Esophagus squamous epithelium (tissue), 4 donors: Measurements from ENCODE around the gene CEACAM8.

ENCODE experiments used
- POLR2A ChIP-seq, 4 donors: fragments of 450-650 bp; IDR thresholded peaks; one replicate each; pipeline ENCODE4 v1.6.1; 2017; ENCODE audit warnings: antibody characterized with exemption in 4 of 4, mild to moderate bottlenecking in 4 of 4, moderate library complexity in 3 of 4
- TF ChIP-seq, protein P1 (sequence below), 6 experiments: fragments of 450-650 bp in 4 of 6; fragments of 200-600 bp in 2 of 6; sonication (generic) in 2 of 6; IDR thresholded peaks; one replicate each; pipeline ENCODE4 v1.5.1; 2016 to 2019; ENCODE audit warnings: antibody characterized with exemption in 6 of 6, mild to moderate bottlenecking in 4 of 6, moderate library complexity in 4 of 6

DNA sequence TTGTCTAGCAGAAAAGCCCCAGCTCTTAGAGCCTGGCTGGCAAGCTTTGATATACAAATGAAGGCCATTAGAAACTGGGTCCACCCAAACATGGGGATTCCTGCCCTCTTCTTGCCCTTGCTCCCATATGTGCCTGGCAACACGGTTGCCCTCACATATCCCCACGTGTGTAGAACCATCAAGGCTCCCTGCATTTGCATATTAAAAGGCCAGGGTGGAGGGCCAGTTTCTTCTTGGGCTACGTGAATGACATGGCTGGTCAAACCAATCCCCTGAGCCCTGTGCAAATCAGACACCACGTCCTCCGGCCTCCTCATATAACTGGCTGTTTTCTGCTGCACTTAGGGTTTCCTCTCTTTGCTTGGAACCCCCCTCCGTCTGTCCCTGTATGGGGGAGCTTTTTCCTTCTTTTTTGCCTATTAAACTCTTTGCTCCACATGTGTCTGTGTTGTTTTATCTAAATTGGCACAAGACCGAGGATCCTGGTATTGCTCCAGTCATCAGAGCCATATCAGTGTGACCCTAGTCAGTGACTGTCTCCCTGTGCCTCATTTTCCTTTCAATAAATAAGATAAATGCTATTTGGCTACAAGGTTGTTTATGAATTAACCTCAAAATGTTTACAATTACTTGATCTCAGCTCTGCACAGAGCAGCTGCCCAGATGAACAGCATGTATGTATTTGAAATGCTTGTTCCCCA is 36.1 kb downstream of the CEACAM8 start:
- TF ChIP-seq, protein P1, sequence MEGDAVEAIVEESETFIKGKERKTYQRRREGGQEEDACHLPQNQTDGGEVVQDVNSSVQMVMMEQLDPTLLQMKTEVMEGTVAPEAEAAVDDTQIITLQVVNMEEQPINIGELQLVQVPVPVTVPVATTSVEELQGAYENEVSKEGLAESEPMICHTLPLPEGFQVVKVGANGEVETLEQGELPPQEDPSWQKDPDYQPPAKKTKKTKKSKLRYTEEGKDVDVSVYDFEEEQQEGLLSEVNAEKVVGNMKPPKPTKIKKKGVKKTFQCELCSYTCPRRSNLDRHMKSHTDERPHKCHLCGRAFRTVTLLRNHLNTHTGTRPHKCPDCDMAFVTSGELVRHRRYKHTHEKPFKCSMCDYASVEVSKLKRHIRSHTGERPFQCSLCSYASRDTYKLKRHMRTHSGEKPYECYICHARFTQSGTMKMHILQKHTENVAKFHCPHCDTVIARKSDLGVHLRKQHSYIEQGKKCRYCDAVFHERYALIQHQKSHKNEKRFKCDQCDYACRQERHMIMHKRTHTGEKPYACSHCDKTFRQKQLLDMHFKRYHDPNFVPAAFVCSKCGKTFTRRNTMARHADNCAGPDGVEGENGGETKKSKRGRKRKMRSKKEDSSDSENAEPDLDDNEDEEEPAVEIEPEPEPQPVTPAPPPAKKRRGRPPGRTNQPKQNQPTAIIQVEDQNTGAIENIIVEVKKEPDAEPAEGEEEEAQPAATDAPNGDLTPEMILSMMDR (IDR thresholded peaks at IDR 0.05), result no peak
- no peak for TF ChIP-seq POLR2A (IDR thresholded peaks at IDR 0.05)
